Spleen (tissue), 3 donors: Measurements from ENCODE around the gene ZNF121.

ENCODE experiments used
- POLR2A ChIP-seq, 3 donors: fragments of 450-650 bp; IDR thresholded peaks; one replicate each; pipeline ENCODE4 v1.5.1; 2017; ENCODE audit warnings: antibody characterized with exemption in 3 of 3, mild to moderate bottlenecking in 1 of 3
- POLR2AphosphoS5 ChIP-seq, 3 donors: sonication (generic); formaldehyde crosslinking; IDR thresholded peaks; one replicate each; pipeline ENCODE4 v1.5.1; 2017; ENCODE audit warnings: antibody characterized with exemption in 3 of 3

GRCh38 chr19:9523885-9524474 lies 60.3 kb downstream of the ZNF121 start:
- no peak for TF ChIP-seq POLR2AphosphoS5 (IDR thresholded peaks at IDR 0.05)
- no peak for TF ChIP-seq POLR2A (IDR thresholded peaks at IDR 0.05)
